Measurements from ENCODE around the gene TM9SF4. TPM values are rescaled to one million over a fixed set of nuclear protein-coding genes. Genes with fewer than 3 reads are reported as not detected.
"Not testable (repeated sequence)": the region's sequence is repeated elsewhere in the genome, so short reads cannot be mapped to it uniquely, and the experiment has no call there.

The TM9SF4 gene
- total RNA-seq, 5 donors from 2014 or later (not counting 1 experiment from before 2014, with no cell fraction given): 32.6 to 42.3 (median 38.0) TPM

GRCh38 chr20:32177696-32178095, 68.2 kb downstream of the TM9SF4 start:
- H3K27ac ChIP-seq (ENCODE audit: low read length); ATAC-seq (replicated peaks in 1 of 4); H3K4me1 ChIP-seq (ENCODE audit: control insufficient read depth in 1 of 2, extremely low read depth in 1 of 2, insufficient read depth in 2 of 2, low read length in 2 of 2); H3K4me1 Mint-ChIP-seq; CTCF ChIA-PET; H3K27me3 Mint-ChIP-seq; H3K27me3 ChIP-seq (replicated peaks in 1 of 2; ENCODE audit: control insufficient read depth in 2 of 2, extremely low read depth in 1 of 2, insufficient read depth in 2 of 2, low read length in 1 of 2); H3K27ac Mint-ChIP-seq; H3K9me3 ChIP-seq; H3K36me3 Mint-ChIP-seq; H3K4me3 Mint-ChIP-seq; H3K36me3 ChIP-seq (ENCODE audit: control insufficient read depth in 2 of 2, extremely low read depth in 1 of 2, insufficient read depth in 1 of 2, low read length in 1 of 2); H3K9me3 Mint-ChIP-seq; POLR2A ChIA-PET; H3K4me3 ChIP-seq (ENCODE audit: control insufficient read depth in 1 of 2, extremely low read depth in 1 of 2, low read length in 1 of 2); DNase-seq: not testable (repeated sequence)
- WGBS (ENCODE audit: insufficient coverage): 88% methylated on average over 6 of the region's 7 CpGs

GRCh38 chr20:32179515-32179914, 70.0 kb downstream of the TM9SF4 start:
- H3K27me3 Mint-ChIP-seq: no peaks in the 10 kb centered on the region
- peaks cover 3% of the 10 kb centered on the region for H3K36me3 Mint-ChIP-seq
- no peak overlapping the region for H3K27ac Mint-ChIP-seq
- WGBS (ENCODE audit: insufficient coverage): 86% methylated on average over 2 of the region's 2 CpGs
- POLR2A ChIA-PET: no interaction called here
- Histone ChIP-seq H3K27me3 (replicated peaks in 1 of 2; ENCODE audit: control insufficient read depth in 2 of 2, extremely low read depth in 1 of 2, insufficient read depth in 2 of 2, low read length in 1 of 2) (peaks cover 0 to 5% of the 10 kb centered on the region in 2 experiments), H3K4me1 (ENCODE audit: control insufficient read depth in 1 of 2, extremely low read depth in 1 of 2, insufficient read depth in 2 of 2, low read length in 2 of 2) (no peaks in the 10 kb centered on the region), H3K36me3 (ENCODE audit: control insufficient read depth in 2 of 2, extremely low read depth in 1 of 2, insufficient read depth in 1 of 2, low read length in 1 of 2) (no peaks in the 10 kb centered on the region), H3K9me3 (no peaks in the 10 kb centered on the region), H3K4me3 (ENCODE audit: control insufficient read depth in 1 of 2, extremely low read depth in 1 of 2, low read length in 1 of 2) (no peak overlapping the region), H3K27ac (ENCODE audit: low read length) (no peak overlapping the region)
- peaks cover 0 to 9% (median 0%) of the 10 kb centered on the region in 3 donors for H3K4me1 Mint-ChIP-seq
- DNase-seq: no peak
- no peak overlapping the region for H3K4me3 Mint-ChIP-seq
- no peak for ATAC-seq (replicated peaks in 1 of 4)
- no peaks in the 10 kb centered on the region for H3K9me3 Mint-ChIP-seq
- CTCF ChIA-PET: no interaction called here

GRCh38 chr20:32179934-32180333, 70.4 kb downstream of the TM9SF4 start:
- ATAC-seq (replicated peaks in 1 of 4) (no peak), DNase-seq (no peak)
- 100% methylated on average over 1 of the region's 4 CpGs for WGBS (ENCODE audit: insufficient coverage)
- H3K9me3 ChIP-seq: no peaks in the 10 kb centered on the region
- POLR2A ChIA-PET: no interaction called here
- no peaks in the 10 kb centered on the region for H3K27me3 Mint-ChIP-seq
- H3K27ac ChIP-seq (ENCODE audit: low read length): no peak overlapping the region
- H3K4me1 ChIP-seq (ENCODE audit: control insufficient read depth in 1 of 2, extremely low read depth in 1 of 2, insufficient read depth in 2 of 2, low read length in 2 of 2): no peaks in the 10 kb centered on the region
- H3K4me3 Mint-ChIP-seq: no peak overlapping the region
- H3K36me3 Mint-ChIP-seq: peaks cover 3% of the 10 kb centered on the region
- peaks cover 0 to 10% (median 0%) of the 10 kb centered on the region in 3 donors for H3K4me1 Mint-ChIP-seq
- no peaks in the 10 kb centered on the region for H3K9me3 Mint-ChIP-seq
- no peak overlapping the region for H3K4me3 ChIP-seq (ENCODE audit: control insufficient read depth in 1 of 2, extremely low read depth in 1 of 2, low read length in 1 of 2)
- CTCF ChIA-PET: interaction anchor here in 1 of 2 donors (0.7 kb wide), 1 partner anchor 435 kb away, joined by 3 read pairs; no protein-coding TSS in a partner anchor
- peaks cover 0 to 5% of the 10 kb centered on the region in 2 experiments for H3K27me3 ChIP-seq (replicated peaks in 1 of 2; ENCODE audit: control insufficient read depth in 2 of 2, extremely low read depth in 1 of 2, insufficient read depth in 2 of 2, low read length in 1 of 2)
- no peak overlapping the region for H3K27ac Mint-ChIP-seq
- no peaks in the 10 kb centered on the region for H3K36me3 ChIP-seq (ENCODE audit: control insufficient read depth in 2 of 2, extremely low read depth in 1 of 2, insufficient read depth in 1 of 2, low read length in 1 of 2)

- ChIA-PET CTCF (no interaction called here), POLR2A (interaction anchor here in 1 of 2 donors (0.6 kb wide), 1 partner anchor 432 kb away, joined by 12 read pairs; no protein-coding TSS in a partner anchor)
- ATAC-seq (replicated peaks in 1 of 4): no peak
Measured at GRCh38 chr20:32181606-32182005, 72.1 kb downstream of the TM9SF4 start.

GRCh38 chr20:32183947-32184635, 74.6 kb downstream of the TM9SF4 start:
- H3K9me3 ChIP-seq: no peaks in the 10 kb centered on the region
- H3K27me3 ChIP-seq (replicated peaks in 1 of 2; ENCODE audit: control insufficient read depth in 2 of 2, extremely low read depth in 1 of 2, insufficient read depth in 2 of 2, low read length in 1 of 2): peaks cover 0 to 5% of the 10 kb centered on the region in 2 experiments
- no peaks in the 10 kb centered on the region for H3K36me3 ChIP-seq (ENCODE audit: control insufficient read depth in 2 of 2, extremely low read depth in 1 of 2, insufficient read depth in 1 of 2, low read length in 1 of 2)
- H3K4me3 Mint-ChIP-seq: no peak overlapping the region
- DNase-seq: no peak
- no peaks in the 10 kb centered on the region for H3K9me3 Mint-ChIP-seq
- no peaks in the 10 kb centered on the region for H3K36me3 Mint-ChIP-seq
- 94% methylated on average over 4 of the region's 4 CpGs for WGBS (ENCODE audit: insufficient coverage)
- H3K4me1 Mint-ChIP-seq: peaks cover 10 to 31% (median 18%) of the 10 kb centered on the region in 3 donors
- ATAC-seq (replicated peaks in 1 of 4): no peak
- H3K27ac Mint-ChIP-seq: no peak overlapping the region
- H3K4me1 ChIP-seq (ENCODE audit: control insufficient read depth in 1 of 2, extremely low read depth in 1 of 2, insufficient read depth in 2 of 2, low read length in 2 of 2): peaks cover 0 to 11% of the 10 kb centered on the region in 2 experiments
- no peak overlapping the region for H3K27ac ChIP-seq (ENCODE audit: low read length)
- H3K27me3 Mint-ChIP-seq: no peaks in the 10 kb centered on the region
- CTCF ChIA-PET: no interaction called here
- no peak overlapping the region for H3K4me3 ChIP-seq (ENCODE audit: control insufficient read depth in 1 of 2, extremely low read depth in 1 of 2, low read length in 1 of 2)
- POLR2A ChIA-PET: no interaction called here

More at GRCh38 chr20:32181606-32182005, 72.1 kb downstream of the TM9SF4 start:
- Mint-ChIP-seq H3K27ac (no peak overlapping the region), H3K27me3 (no peaks in the 10 kb centered on the region), H3K4me1 (peaks cover 2 to 18% (median 2%) of the 10 kb centered on the region in 3 donors), H3K36me3 (peaks cover 3% of the 10 kb centered on the region), H3K9me3 (no peaks in the 10 kb centered on the region), H3K4me3 (no peak overlapping the region)
- Histone ChIP-seq H3K4me3 (ENCODE audit: control insufficient read depth in 1 of 2, extremely low read depth in 1 of 2, low read length in 1 of 2) (no peak overlapping the region), H3K9me3 (no peaks in the 10 kb centered on the region), H3K36me3 (ENCODE audit: control insufficient read depth in 2 of 2, extremely low read depth in 1 of 2, insufficient read depth in 1 of 2, low read length in 1 of 2) (no peaks in the 10 kb centered on the region), H3K27ac (ENCODE audit: low read length) (no peak overlapping the region), H3K27me3 (replicated peaks in 1 of 2; ENCODE audit: control insufficient read depth in 2 of 2, extremely low read depth in 1 of 2, insufficient read depth in 2 of 2, low read length in 1 of 2) (peaks cover 0 to 5% of the 10 kb centered on the region in 2 experiments), H3K4me1 (ENCODE audit: control insufficient read depth in 1 of 2, extremely low read depth in 1 of 2, insufficient read depth in 2 of 2, low read length in 2 of 2) (no peaks in the 10 kb centered on the region)
- DNase-seq: no peak
- no CpG with 5 or more reads among the region's 2 CpGs for WGBS (ENCODE audit: insufficient coverage)

GRCh38 chr20:32184961-32185603, 75.6 kb downstream of the TM9SF4 start:
- H3K4me3 ChIP-seq (ENCODE audit: control insufficient read depth in 1 of 2, extremely low read depth in 1 of 2, low read length in 1 of 2): no peak overlapping the region
- H3K27me3 Mint-ChIP-seq: no peaks in the 10 kb centered on the region
- H3K36me3 Mint-ChIP-seq: no peaks in the 10 kb centered on the region
- H3K27ac ChIP-seq (ENCODE audit: low read length): no peak overlapping the region
- DNase-seq: no peak
- CTCF ChIA-PET: no interaction called here
- H3K27ac Mint-ChIP-seq: no peak overlapping the region
- H3K27me3 ChIP-seq (replicated peaks in 1 of 2; ENCODE audit: control insufficient read depth in 2 of 2, extremely low read depth in 1 of 2, insufficient read depth in 2 of 2, low read length in 1 of 2): peaks cover 0 to 9% of the 10 kb centered on the region in 2 experiments
- H3K4me1 Mint-ChIP-seq: peaks cover 18 to 36% (median 24%) of the 10 kb centered on the region in 3 donors
- 90% methylated on average over 9 of the region's 10 CpGs for WGBS (ENCODE audit: insufficient coverage)
- peaks cover 2 to 19% of the 10 kb centered on the region in 2 experiments for H3K4me1 ChIP-seq (ENCODE audit: control insufficient read depth in 1 of 2, extremely low read depth in 1 of 2, insufficient read depth in 2 of 2, low read length in 2 of 2)
- no peak for ATAC-seq (replicated peaks in 1 of 4)
- POLR2A ChIA-PET: no interaction called here
- H3K9me3 ChIP-seq: no peaks in the 10 kb centered on the region
- no peaks in the 10 kb centered on the region for H3K9me3 Mint-ChIP-seq
- no peak overlapping the region for H3K4me3 Mint-ChIP-seq
- no peaks in the 10 kb centered on the region for H3K36me3 ChIP-seq (ENCODE audit: control insufficient read depth in 2 of 2, extremely low read depth in 1 of 2, insufficient read depth in 1 of 2, low read length in 1 of 2)
